Measurements from ENCODE around the gene CNOT4.

The CNOT4 gene

DNA sequence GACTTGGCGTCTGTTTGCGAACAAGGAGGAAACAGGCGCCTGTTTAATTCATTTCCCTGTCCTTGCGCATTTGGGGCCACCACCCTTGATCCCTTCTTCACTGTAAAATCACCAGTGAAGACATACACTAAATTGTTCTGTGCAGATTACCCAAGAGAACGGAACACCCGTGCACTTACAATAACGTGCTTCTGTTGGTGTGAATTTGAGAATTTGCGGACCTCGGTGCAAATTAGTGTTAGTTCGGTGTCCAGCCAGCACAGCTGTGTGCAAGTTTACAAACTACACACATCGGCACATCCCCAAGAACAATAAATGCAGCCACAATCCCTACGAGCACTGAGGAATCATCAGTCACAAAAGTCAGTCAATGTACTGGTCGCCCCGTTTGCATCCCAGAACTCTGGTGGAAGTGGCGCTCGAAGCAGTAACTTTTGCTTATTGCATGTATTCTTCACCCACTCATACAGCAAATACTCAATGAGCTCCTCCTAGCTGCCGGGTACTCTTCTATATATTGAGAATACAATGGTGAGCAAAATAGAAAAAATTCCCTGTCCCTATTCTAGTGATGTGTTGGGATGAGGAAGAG, 786 bp upstream of the CNOT4 start:
- no peak for TF ChIP-seq ZFP30 (CRISPR knock-in tag; IDR thresholded peaks at IDR 0.05)
- TF ChIP-seq ZNF8 (CRISPR knock-in tag; IDR thresholded peaks at IDR 0.05), result no peak
- ATAC-seq, result peak; percentile 10

DNA sequence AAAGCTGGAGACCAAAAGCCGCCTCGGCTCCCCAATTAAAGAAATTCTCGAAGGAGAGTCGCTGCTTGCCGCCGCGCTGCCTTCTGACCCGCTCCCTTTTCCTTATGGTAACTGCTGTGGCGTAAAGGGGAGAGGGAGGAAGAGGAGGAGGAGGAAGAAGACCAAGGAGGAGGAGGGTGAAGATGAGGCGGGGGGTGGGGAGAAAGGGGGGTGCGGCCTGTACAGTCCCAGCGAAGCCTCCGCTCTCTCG, 388 bp downstream of the CNOT4 start:
- TF ChIP-seq CREB5 (CRISPR knock-in tag; IDR thresholded peaks at IDR 0.05; ENCODE audit: low read depth) (no peak), TOX (CRISPR knock-in tag; IDR thresholded peaks at IDR 0.05; ENCODE audit: borderline replicate concordance) (no peak), ZNF8 (CRISPR knock-in tag; IDR thresholded peaks at IDR 0.05) (no peak), ZNF565 (CRISPR knock-in tag; conservative IDR thresholded peaks at IDR 0.05; ENCODE audit: low read depth) (no peak), PPARA (CRISPR knock-in tag; IDR thresholded peaks at IDR 0.05; ENCODE audit: borderline replicate concordance) (no peak), GLIS3 (CRISPR knock-in tag; IDR thresholded peaks at IDR 0.05) (no peak), BACH2 (CRISPR knock-in tag; IDR thresholded peaks at IDR 0.05; ENCODE audit: borderline replicate concordance) (no peak), ZFP30 (CRISPR knock-in tag; IDR thresholded peaks at IDR 0.05) (no peak), ZFP3 (CRISPR knock-in tag; IDR thresholded peaks at IDR 0.05) (no peak), CSDC2 (CRISPR knock-in tag; IDR thresholded peaks at IDR 0.05) (no peak), ZNF70 (CRISPR knock-in tag; IDR thresholded peaks at IDR 0.05) (no peak), ZC3H10 (CRISPR knock-in tag; IDR thresholded peaks at IDR 0.05) (no peak), ISL1 (CRISPR knock-in tag; IDR thresholded peaks at IDR 0.05) (no peak), PATZ1 (CRISPR knock-in tag; IDR thresholded peaks at IDR 0.05; ENCODE audit: borderline replicate concordance) (no peak), SNAI2 (CRISPR knock-in tag; IDR thresholded peaks at IDR 0.05) (no peak), OSR1 (CRISPR knock-in tag; IDR thresholded peaks at IDR 0.05) (no peak), TCF4 (CRISPR knock-in tag; IDR thresholded peaks at IDR 0.05; ENCODE audit: borderline replicate concordance) (no peak)
- TF ChIP-seq, protein P1, sequence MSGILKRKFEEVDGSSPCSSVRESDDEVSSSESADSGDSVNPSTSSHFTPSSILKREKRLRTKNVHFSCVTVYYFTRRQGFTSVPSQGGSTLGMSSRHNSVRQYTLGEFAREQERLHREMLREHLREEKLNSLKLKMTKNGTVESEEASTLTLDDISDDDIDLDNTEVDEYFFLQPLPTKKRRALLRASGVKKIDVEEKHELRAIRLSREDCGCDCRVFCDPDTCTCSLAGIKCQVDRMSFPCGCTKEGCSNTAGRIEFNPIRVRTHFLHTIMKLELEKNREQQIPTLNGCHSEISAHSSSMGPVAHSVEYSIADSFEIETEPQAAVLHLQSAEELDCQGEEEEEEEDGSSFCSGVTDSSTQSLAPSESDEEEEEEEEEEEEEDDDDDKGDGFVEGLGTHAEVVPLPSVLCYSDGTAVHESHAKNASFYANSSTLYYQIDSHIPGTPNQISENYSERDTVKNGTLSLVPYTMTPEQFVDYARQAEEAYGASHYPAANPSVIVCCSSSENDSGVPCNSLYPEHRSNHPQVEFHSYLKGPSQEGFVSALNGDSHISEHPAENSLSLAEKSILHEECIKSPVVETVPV (CRISPR knock-in tag; IDR thresholded peaks at IDR 0.05), result no peak
- TF ChIP-seq, protein P2, sequence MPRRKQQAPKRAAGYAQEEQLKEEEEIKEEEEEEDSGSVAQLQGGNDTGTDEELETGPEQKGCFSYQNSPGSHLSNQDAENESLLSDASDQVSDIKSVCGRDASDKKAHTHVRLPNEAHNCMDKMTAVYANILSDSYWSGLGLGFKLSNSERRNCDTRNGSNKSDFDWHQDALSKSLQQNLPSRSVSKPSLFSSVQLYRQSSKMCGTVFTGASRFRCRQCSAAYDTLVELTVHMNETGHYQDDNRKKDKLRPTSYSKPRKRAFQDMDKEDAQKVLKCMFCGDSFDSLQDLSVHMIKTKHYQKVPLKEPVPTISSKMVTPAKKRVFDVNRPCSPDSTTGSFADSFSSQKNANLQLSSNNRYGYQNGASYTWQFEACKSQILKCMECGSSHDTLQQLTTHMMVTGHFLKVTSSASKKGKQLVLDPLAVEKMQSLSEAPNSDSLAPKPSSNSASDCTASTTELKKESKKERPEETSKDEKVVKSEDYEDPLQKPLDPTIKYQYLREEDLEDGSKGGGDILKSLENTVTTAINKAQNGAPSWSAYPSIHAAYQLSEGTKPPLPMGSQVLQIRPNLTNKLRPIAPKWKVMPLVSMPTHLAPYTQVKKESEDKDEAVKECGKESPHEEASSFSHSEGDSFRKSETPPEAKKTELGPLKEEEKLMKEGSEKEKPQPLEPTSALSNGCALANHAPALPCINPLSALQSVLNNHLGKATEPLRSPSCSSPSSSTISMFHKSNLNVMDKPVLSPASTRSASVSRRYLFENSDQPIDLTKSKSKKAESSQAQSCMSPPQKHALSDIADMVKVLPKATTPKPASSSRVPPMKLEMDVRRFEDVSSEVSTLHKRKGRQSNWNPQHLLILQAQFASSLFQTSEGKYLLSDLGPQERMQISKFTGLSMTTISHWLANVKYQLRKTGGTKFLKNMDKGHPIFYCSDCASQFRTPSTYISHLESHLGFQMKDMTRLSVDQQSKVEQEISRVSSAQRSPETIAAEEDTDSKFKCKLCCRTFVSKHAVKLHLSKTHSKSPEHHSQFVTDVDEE (CRISPR knock-in tag; IDR thresholded peaks at IDR 0.05), result no peak
- ATAC-seq, result peak; percentile 1; the same call in 1 of the 3 replicates

GRCh38 chr7:135508883-135509588, 866 bp downstream of the CNOT4 start:
- TF ChIP-seq BACH2 (CRISPR knock-in tag; IDR thresholded peaks at IDR 0.05; ENCODE audit: borderline replicate concordance) (no peak), TCF4 (CRISPR knock-in tag; IDR thresholded peaks at IDR 0.05; ENCODE audit: borderline replicate concordance) (no peak), ZFP30 (CRISPR knock-in tag; IDR thresholded peaks at IDR 0.05) (no peak), ISL1 (CRISPR knock-in tag; IDR thresholded peaks at IDR 0.05) (no peak), ESRRG (CRISPR knock-in tag; IDR thresholded peaks at IDR 0.05) (no peak), OSR1 (CRISPR knock-in tag; IDR thresholded peaks at IDR 0.05) (no peak)
- TF ChIP-seq, protein P2 (CRISPR knock-in tag; IDR thresholded peaks at IDR 0.05), result no peak
- ATAC-seq, result peak; percentile 49
